ENCODE data around the gene PRLR.

PRLR gene

DNA sequence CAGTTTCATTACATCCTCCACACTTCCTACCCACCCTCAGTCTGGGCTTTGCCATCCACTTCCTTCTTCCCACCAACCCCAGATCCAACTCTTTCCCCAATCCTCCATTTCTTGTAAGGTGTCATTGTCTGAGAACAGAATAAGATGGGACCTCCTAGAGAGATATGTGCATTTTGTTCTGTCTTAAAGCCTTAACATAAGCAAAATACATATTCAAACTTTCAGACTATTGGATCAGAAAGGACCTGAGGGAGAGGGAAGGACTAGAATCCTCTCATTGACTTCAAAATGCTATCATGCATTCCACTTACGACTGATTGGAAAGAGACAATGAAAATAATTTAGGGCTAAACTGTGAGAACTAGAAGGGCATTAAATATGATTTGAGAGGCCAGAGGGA lies 225.5 kb downstream of the PRLR start:
- TF ChIP-seq TCF12 (IDR thresholded peaks at IDR 0.05; ENCODE audit: low read depth) (no peak), EP300 (IDR thresholded peaks at IDR 0.05; ENCODE audit: borderline replicate concordance) (no peak), YY1 (IDR thresholded peaks at IDR 0.05; ENCODE audit: low read depth) (no peak), CEBPB (IDR thresholded peaks at IDR 0.05) (no peak), FOXM1 (IDR thresholded peaks at IDR 0.05; ENCODE audit: borderline replicate concordance, low read depth) (no peak), EGR1 (IDR thresholded peaks at IDR 0.05) (no peak), NFIC (IDR thresholded peaks at IDR 0.05) (no peak), ZBTB7A (IDR thresholded peaks at IDR 0.05; ENCODE audit: low read depth) (no peak)
- TF ChIP-seq, protein P1, sequence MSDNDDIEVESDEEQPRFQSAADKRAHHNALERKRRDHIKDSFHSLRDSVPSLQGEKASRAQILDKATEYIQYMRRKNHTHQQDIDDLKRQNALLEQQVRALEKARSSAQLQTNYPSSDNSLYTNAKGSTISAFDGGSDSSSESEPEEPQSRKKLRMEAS (IDR thresholded peaks at IDR 0.05): no peak
- TF ChIP-seq, protein P2, sequence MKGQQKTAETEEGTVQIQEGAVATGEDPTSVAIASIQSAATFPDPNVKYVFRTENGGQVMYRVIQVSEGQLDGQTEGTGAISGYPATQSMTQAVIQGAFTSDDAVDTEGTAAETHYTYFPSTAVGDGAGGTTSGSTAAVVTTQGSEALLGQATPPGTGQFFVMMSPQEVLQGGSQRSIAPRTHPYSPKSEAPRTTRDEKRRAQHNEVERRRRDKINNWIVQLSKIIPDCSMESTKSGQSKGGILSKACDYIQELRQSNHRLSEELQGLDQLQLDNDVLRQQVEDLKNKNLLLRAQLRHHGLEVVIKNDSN (IDR thresholded peaks at IDR 0.05): no peak
- TF ChIP-seq, protein P3, sequence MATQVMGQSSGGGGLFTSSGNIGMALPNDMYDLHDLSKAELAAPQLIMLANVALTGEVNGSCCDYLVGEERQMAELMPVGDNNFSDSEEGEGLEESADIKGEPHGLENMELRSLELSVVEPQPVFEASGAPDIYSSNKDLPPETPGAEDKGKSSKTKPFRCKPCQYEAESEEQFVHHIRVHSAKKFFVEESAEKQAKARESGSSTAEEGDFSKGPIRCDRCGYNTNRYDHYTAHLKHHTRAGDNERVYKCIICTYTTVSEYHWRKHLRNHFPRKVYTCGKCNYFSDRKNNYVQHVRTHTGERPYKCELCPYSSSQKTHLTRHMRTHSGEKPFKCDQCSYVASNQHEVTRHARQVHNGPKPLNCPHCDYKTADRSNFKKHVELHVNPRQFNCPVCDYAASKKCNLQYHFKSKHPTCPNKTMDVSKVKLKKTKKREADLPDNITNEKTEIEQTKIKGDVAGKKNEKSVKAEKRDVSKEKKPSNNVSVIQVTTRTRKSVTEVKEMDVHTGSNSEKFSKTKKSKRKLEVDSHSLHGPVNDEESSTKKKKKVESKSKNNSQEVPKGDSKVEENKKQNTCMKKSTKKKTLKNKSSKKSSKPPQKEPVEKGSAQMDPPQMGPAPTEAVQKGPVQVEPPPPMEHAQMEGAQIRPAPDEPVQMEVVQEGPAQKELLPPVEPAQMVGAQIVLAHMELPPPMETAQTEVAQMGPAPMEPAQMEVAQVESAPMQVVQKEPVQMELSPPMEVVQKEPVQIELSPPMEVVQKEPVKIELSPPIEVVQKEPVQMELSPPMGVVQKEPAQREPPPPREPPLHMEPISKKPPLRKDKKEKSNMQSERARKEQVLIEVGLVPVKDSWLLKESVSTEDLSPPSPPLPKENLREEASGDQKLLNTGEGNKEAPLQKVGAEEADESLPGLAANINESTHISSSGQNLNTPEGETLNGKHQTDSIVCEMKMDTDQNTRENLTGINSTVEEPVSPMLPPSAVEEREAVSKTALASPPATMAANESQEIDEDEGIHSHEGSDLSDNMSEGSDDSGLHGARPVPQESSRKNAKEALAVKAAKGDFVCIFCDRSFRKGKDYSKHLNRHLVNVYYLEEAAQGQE (IDR thresholded peaks at IDR 0.05; ENCODE audit: low read depth): no peak

DNA sequence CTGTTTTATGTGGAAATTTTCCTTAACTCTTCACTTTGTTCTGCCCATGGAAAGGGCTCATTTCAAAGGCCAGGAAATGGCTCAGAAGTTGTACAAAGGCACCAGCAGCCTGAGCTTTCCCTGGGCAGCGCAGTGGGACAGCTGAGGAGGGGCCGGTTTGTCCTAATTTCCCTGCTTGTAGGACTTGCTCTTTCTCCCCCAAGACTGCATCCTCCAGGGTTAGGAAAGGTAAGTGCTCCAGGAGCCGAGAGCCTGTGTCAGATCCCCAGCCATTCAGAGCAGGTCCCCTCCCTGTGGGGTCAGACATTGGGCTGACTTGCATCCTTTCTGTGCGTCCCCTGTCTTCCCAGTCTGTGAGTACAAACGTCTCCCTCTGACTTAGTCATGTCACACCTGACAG lies 226.1 kb downstream of the PRLR start:
- TF ChIP-seq RAD21 (IDR thresholded peaks at IDR 0.05; ENCODE audit: low read depth) (no peak), YY1 (IDR thresholded peaks at IDR 0.05; ENCODE audit: low read depth) (no peak), TAF1 (IDR thresholded peaks at IDR 0.05; ENCODE audit: low read depth) (no peak), CEBPB (IDR thresholded peaks at IDR 0.05) (no peak), EP300 (IDR thresholded peaks at IDR 0.05; ENCODE audit: borderline replicate concordance) (no peak), TEAD4 (IDR thresholded peaks at IDR 0.05) (no peak), FOXM1 (IDR thresholded peaks at IDR 0.05; ENCODE audit: borderline replicate concordance, low read depth) (no peak), ZBTB7A (IDR thresholded peaks at IDR 0.05; ENCODE audit: low read depth) (no peak), EGR1 (IDR thresholded peaks at IDR 0.05) (no peak), TCF12 (IDR thresholded peaks at IDR 0.05; ENCODE audit: low read depth) (no peak), NFIC (IDR thresholded peaks at IDR 0.05) (no peak), CREB1 (IDR thresholded peaks at IDR 0.05; ENCODE audit: low read depth) (no peak)
- TF ChIP-seq, protein P3 (IDR thresholded peaks at IDR 0.05; ENCODE audit: low read depth): no peak
- TF ChIP-seq, protein P2 (IDR thresholded peaks at IDR 0.05): no peak
- TF ChIP-seq, protein P1 (IDR thresholded peaks at IDR 0.05): no peak

DNA sequence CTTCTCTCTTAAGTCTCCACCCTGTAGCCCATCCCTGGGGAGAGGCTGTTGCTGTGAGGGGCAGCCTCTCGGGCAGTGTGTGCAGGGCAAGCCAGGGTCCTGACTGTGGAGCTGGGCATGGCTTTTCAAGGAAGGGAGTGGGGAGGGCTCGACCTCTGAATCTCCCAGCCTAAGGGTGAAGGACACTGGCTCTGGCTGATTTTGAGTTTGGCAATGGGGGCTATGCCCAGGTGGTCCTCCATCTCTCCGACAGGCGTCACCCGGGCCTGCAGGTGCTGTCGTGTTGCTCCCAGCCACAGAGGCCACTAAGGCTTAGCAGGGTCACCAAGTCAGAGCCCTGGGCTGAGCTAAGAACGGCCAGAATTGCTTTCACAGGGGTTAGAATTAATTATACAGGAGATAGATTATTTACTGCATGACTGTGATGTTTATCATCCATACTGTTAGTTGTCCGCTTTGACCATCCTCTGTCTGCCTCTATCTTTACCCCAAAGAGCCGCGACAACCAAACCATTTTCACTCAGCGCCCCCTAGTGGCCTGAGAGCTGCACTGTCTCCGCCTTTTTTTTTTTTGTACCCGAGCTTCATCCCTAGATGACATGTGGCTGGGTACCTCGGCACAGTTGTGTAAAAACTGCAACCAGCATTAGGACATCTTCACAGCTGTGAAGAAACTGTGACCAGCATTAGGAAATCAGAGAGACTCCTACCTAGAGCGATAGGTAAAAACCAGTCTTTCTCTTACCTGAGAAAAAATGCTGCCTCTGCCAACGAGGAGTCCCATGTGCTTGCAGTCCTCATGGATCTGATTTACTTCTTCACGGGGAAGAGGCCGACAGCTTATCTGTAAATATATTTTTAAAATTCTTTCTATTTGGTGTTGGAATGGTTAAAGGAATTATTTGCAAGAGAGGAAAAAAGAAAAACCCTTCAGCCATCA lies 227.0 kb downstream of the PRLR start:
- no peak for TF ChIP-seq TEAD4 (IDR thresholded peaks at IDR 0.05)
- TF ChIP-seq RAD21 (IDR thresholded peaks at IDR 0.05; ENCODE audit: low read depth): peak; percentile 78
- TF ChIP-seq CREB1 (IDR thresholded peaks at IDR 0.05; ENCODE audit: low read depth): no peak
- TF ChIP-seq TCF12 (IDR thresholded peaks at IDR 0.05; ENCODE audit: low read depth): no peak
- TF ChIP-seq, protein P3 (IDR thresholded peaks at IDR 0.05; ENCODE audit: low read depth): no peak
- TF ChIP-seq, protein P2 (IDR thresholded peaks at IDR 0.05): no peak
- TF ChIP-seq EGR1 (IDR thresholded peaks at IDR 0.05): no peak
- TF ChIP-seq NFIC (IDR thresholded peaks at IDR 0.05): no peak

DNA sequence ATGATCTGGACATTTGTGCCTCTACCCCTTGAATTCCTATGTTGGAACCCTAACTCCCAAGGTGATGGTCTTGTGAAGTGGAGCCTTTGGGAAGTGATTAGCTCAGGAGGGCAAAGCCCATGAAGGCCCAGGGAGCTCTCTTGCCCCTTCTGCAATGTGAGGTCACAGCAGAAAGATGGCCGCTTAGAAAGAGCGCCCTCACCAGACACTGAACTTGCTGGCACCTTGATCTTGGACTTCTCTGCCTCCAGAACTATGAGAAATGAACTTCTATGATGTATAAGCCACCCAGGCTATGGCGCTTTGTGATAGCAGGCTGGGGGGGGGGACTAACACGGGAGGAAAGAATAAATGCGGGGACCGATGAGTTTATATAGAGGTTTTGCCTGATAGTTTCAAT lies 227.8 kb downstream of the PRLR start:
- TF ChIP-seq EGR1 (IDR thresholded peaks at IDR 0.05) (no peak), ZBTB7A (IDR thresholded peaks at IDR 0.05; ENCODE audit: low read depth) (no peak), YY1 (IDR thresholded peaks at IDR 0.05; ENCODE audit: low read depth) (no peak), CREB1 (IDR thresholded peaks at IDR 0.05; ENCODE audit: low read depth) (no peak), CEBPB (IDR thresholded peaks at IDR 0.05) (no peak), TAF1 (IDR thresholded peaks at IDR 0.05; ENCODE audit: low read depth) (no peak), TCF12 (IDR thresholded peaks at IDR 0.05; ENCODE audit: low read depth) (no peak), RAD21 (IDR thresholded peaks at IDR 0.05; ENCODE audit: low read depth) (no peak)
- TF ChIP-seq, protein P2 (IDR thresholded peaks at IDR 0.05): no peak

Data from Ishikawa (cell line).